ENCODE measurements around the gene PDSS1.

PDSS1 gene

GRCh38 chr10:26728957-26729356 lies 31.5 kb downstream of the PDSS1 start:
- DNase-seq (ENCODE audit: insufficient read length, low spot score) (no peak), FAIRE-seq (no peak)
- no peak for TF ChIP-seq CTCF (IDR thresholded peaks at IDR 0.05; ENCODE audit: insufficient read depth, missing control alignments)

DNA sequence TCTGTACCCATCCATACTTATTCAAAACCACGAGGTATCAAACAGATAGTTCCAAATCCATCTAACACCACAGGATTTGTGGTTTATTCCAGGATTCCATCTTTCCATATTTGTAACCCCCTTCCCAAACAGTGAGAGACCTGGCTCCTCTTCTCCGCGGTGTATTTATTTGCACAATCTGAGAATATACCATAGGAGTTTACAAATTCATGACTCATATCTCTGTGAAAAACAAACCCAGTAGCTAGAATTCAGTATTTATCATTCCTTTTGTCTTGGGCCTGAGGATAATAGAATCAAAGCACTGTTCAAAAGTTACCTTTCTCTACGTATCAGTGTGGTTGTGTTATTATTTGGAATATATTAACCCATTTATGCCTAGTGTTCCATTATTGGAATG lies 31.9 kb downstream of the PDSS1 start:
- no peak for TF ChIP-seq CTCF (IDR thresholded peaks at IDR 0.05; ENCODE audit: insufficient read depth, missing control alignments)
- DNase-seq (ENCODE audit: insufficient read length, low spot score) = no peak
- FAIRE-seq = no peak

- no peak for DNase-seq (ENCODE audit: insufficient read length, low spot score)
- TF ChIP-seq CTCF (IDR thresholded peaks at IDR 0.05; ENCODE audit: insufficient read depth, missing control alignments) = no peak
- FAIRE-seq = no peak
Observed at GRCh38 chr10:26730552-26730951, 33.1 kb downstream of the PDSS1 start.

- no peak for TF ChIP-seq CTCF (IDR thresholded peaks at IDR 0.05; ENCODE audit: insufficient read depth, missing control alignments)
- FAIRE-seq = no peak
- no peak for DNase-seq (ENCODE audit: insufficient read length, low spot score)
Observed at GRCh38 chr10:26733750-26734568, 36.5 kb downstream of the PDSS1 start.

DNA sequence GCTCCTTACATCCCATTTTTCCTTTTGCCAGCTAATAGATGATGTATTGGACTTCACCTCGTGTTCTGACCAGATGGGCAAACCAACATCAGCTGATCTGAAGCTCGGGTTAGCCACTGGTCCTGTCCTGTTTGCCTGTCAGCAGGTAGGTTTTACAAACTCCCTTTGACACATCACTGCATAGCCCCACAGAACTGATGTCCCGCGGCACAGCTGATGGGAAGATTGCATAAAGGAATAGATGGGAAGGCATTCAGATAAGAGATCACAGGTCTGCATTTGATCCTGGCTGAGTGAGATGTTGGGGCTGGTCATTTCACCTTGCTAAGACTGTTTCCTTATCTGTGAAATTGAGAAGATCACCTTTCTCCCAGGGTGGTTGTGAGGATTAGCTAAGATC lies 37.9 kb downstream of the PDSS1 start:
- DNase-seq (ENCODE audit: insufficient read length, low spot score) = no peak
- no peak for TF ChIP-seq CTCF (IDR thresholded peaks at IDR 0.05; ENCODE audit: insufficient read depth, missing control alignments)
- no peak for FAIRE-seq

DNA sequence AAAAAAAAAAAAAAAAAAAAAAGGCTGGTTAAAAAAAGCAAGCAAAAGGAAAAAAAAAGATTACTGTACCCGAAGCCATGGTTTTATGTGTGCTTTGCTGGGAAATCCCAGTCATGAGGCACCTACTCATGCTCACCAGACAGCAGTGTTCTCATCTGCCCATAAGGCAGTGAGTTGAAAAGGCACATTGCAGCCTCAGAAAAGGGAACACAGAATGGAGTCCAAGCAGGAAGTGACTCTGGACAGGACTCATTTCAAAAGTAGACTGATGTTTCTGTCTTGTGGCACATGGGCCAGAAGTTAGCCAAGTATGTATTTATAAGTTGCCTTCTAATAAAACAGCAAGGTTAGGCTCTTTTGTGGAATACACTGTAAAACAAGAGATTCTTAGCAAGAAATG lies 40.2 kb downstream of the PDSS1 start:
- TF ChIP-seq CTCF (IDR thresholded peaks at IDR 0.05; ENCODE audit: insufficient read depth, missing control alignments) = no peak
- FAIRE-seq (no peak), DNase-seq (ENCODE audit: insufficient read length, low spot score) (no peak)

DNA sequence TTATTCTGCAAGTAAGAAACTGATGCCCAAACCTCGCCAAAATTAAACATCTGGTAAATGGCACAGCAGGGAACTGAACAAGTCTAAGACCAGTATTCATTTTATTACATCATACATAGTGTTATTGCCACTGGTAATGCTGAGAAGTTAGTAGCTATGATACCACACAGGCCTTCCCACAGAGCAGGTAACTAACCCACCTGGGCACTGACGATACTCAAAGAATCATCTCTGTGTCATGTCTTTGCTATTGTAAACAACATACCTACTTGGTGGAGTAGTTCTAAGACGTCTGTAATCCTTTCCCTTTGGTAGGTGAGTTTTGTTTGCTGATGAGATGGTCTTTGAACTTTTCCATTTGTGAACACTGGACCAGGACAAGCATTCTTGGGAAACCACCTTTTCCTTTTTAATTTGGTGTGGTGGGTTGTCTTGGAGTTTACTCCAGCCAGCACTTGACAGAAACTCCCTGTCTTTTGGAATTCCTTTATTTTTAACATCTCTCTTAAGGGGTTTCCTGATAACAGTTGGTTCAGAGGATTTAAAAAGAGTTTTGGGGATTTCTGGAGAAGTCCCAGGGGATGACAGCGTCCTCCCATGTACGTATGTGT lies 40.9 kb downstream of the PDSS1 start:
- FAIRE-seq (no peak), DNase-seq (ENCODE audit: insufficient read length, low spot score) (no peak)
- no peak for TF ChIP-seq CTCF (IDR thresholded peaks at IDR 0.05; ENCODE audit: insufficient read depth, missing control alignments)
